Neural progenitor cell (in vitro differentiated cells): ENCODE results near the gene SLX4IP. TPM values are rescaled to one million over a fixed set of nuclear protein-coding genes. Genes with fewer than 3 reads are reported as not detected.

ENCODE experiments used
- DNase-seq: peaks from one replicate; pipeline ENCODE4 v3.0.0-alpha.2; 2016; ENCODE audit warnings: low spot score
- H2AFZ ChIP-seq: fragments of 200-600 bp; sonication (generic); replicated peaks from 2 replicates; pipeline ENCODE4 v1.6.1; 2016; ENCODE audit warnings: antibody characterized with exemption
- H3F3A ChIP-seq: fragments of 200-600 bp; sonication (generic); 2 replicates; pipeline ENCODE4 v1.6.1; 2016; ENCODE audit warnings: antibody characterized with exemption, low read depth
- H3K27ac ChIP-seq: fragments of 200-600 bp; sonication (generic); 2 replicates; pipeline ENCODE4 v1.5.1; 2016; ENCODE audit warnings: mild to moderate bottlenecking
- H3K27me3 ChIP-seq: fragments of 200-600 bp; sonication (generic); 2 replicates; pipeline ENCODE4 v1.6.1; 2016; ENCODE audit warnings: mild to moderate bottlenecking, moderate library complexity
- H3K36me3 ChIP-seq: fragments of 200-600 bp; sonication (generic); 2 replicates; pipeline ENCODE4 v1.5.1; 2016
- H3K4me1 ChIP-seq: fragments of 200-600 bp; sonication (generic); 2 replicates; pipeline ENCODE4 v1.6.1; 2016; ENCODE audit warnings: mixed run types
- H3K4me2 ChIP-seq: fragments of 200-600 bp; sonication (generic); 2 replicates; pipeline ENCODE4 v1.6.1; 2016
- H3K4me3 ChIP-seq: fragments of 200-600 bp; sonication (generic); 2 replicates; pipeline ENCODE4 v1.5.1; 2016
- H3K79me2 ChIP-seq: fragments of 200-600 bp; sonication (generic); 2 replicates; pipeline ENCODE4 v1.6.1; 2016; ENCODE audit warnings: low read depth
- H3K9ac ChIP-seq: fragments of 200-600 bp; sonication (generic); 2 replicates; pipeline ENCODE4 v1.6.1; 2016
- H3K9me3 ChIP-seq: fragments of 200-600 bp; sonication (generic); 2 replicates; pipeline ENCODE4 v1.5.1; 2016; ENCODE audit warnings: low read depth
- H4K20me1 ChIP-seq: fragments of 200-600 bp; sonication (generic); 2 replicates; pipeline ENCODE4 v1.6.1; 2016; ENCODE audit warnings: low read depth
- H3K27ac Mint-ChIP-seq: 3 replicates; pipeline ENCODE4 v1.8.0; 2021; ENCODE audit warnings: mixed read lengths
- H3K27me3 Mint-ChIP-seq: 2 replicates; pipeline ENCODE4 v1.8.0; 2022; ENCODE audit warnings: low read depth, mild to moderate bottlenecking, inconsistent platforms, moderate library complexity, mixed read lengths; ENCODE audit not compliant: insufficient read depth
- H3K36me3 Mint-ChIP-seq: 3 replicates; pipeline ENCODE4 v1.8.0; 2021; ENCODE audit warnings: mixed read lengths
- H3K4me1 Mint-ChIP-seq: 3 replicates; pipeline ENCODE4 v1.8.0; 2021; ENCODE audit warnings: mixed read lengths
- H3K4me3 Mint-ChIP-seq: 3 replicates; pipeline ENCODE4 v1.8.0; 2021; ENCODE audit warnings: mild to moderate bottlenecking, moderate library complexity, mixed read lengths
- H3K9me3 Mint-ChIP-seq: 3 replicates; pipeline ENCODE4 v1.8.0; 2020; ENCODE audit warnings: mixed read lengths
- EZH2 ChIP-seq: fragments of 200-600 bp; sonication (generic); IDR thresholded peaks from 2 replicates; pipeline ENCODE4 v1.6.1; 2017; ENCODE audit warnings: antibody characterized with exemption, mild to moderate bottlenecking, moderate library complexity
- EZH2phosphoT487 ChIP-seq: fragments of 200-600 bp; sonication (generic); IDR thresholded peaks from 2 replicates; pipeline ENCODE4 v1.6.1; 2017; ENCODE audit warnings: antibody characterized with exemption
- total RNA-seq: library from RNA; depleted of rRNA; stranded (reverse); fragments of >200 nt; gene quantifications from 2 replicates; pipeline ENCODE4 v1.2.3, GENCODE V29; 2015; ENCODE audit warnings: low replicate concordance
- TF ChIP-seq, protein P1 (sequence below): fragments of 200-600 bp; sonication (generic); IDR thresholded peaks from 2 replicates; pipeline ENCODE4 v1.5.1; 2017; ENCODE audit warnings: antibody characterized with exemption, mild to moderate bottlenecking

Gene SLX4IP
- total RNA-seq, 1 donor from 2014 or later: 9.5 TPM

DNA sequence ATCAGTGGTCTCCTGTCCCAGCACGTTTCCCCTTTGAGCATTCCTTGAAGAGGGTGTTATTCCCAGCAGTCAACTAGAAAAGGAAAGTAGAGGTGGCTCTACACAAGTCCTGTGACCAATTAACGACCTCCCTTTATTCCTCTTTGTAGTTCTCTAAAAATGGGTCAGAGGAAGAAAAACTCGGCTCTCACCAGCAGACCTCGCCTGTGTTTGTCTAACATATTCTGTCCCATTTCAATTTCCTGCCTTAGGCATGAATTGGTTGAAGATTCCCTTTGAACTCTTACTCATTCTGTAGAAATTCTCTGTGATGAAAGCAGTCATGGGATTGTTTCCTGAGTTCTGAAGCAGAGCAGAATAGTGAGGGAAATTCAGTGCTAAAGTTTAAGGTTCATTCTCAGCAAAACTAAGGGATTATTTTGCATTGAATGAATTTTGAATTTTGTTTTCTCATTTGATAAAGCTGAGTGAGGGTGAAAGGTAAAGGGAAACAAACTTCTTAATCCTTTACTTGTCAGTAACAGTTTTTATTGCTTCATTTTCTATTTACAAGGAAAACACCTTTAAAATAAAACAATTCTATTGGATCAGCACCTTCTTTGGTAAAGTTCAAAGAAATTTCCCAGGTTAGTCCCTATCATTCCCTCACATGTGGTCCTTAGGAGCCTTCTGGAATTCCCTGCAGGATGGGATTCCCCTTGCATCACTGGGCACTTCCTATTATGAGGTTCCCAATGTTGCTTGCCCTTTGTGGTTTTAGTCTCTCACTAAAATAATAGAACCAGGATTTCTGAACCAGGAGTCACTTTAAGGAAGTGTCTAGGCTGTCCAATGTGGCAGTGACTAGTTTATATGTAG, 105.8 kb downstream of the SLX4IP start:
- H3K4me1 ChIP-seq: peaks cover 44% of the 10 kb centered on the region
- Mint-ChIP-seq H3K9me3 (no peaks in the 10 kb centered on the region), H3K4me1 (peaks cover 34% of the 10 kb centered on the region), H3K4me3 (no peak overlapping the region), H3K36me3 (no peaks in the 10 kb centered on the region), H3K27ac (peak overlapping the region; percentile 58), H3K27me3 (peaks cover 2% of the 10 kb centered on the region)
- H2AFZ ChIP-seq: no peak overlapping the region
- H3K79me2 ChIP-seq: peaks cover 8% of the 10 kb centered on the region
- H3K36me3 ChIP-seq: no peaks in the 10 kb centered on the region
- peaks cover 27% of the 10 kb centered on the region for H3F3A ChIP-seq
- H3K4me3 ChIP-seq: no peak overlapping the region
- no peaks in the 10 kb centered on the region for H4K20me1 ChIP-seq
- H3K9me3 ChIP-seq: no peaks in the 10 kb centered on the region
- peak overlapping the region; percentile 48 for H3K27ac ChIP-seq
- H3K4me2 ChIP-seq: peak overlapping the region; percentile 17
- H3K9ac ChIP-seq: no peak overlapping the region
- no peaks in the 10 kb centered on the region for H3K27me3 ChIP-seq
- DNase-seq: no peak
- TF ChIP-seq EZH2 (no peak), EZH2phosphoT487 (no peak)
- TF ChIP-seq, protein P1, sequence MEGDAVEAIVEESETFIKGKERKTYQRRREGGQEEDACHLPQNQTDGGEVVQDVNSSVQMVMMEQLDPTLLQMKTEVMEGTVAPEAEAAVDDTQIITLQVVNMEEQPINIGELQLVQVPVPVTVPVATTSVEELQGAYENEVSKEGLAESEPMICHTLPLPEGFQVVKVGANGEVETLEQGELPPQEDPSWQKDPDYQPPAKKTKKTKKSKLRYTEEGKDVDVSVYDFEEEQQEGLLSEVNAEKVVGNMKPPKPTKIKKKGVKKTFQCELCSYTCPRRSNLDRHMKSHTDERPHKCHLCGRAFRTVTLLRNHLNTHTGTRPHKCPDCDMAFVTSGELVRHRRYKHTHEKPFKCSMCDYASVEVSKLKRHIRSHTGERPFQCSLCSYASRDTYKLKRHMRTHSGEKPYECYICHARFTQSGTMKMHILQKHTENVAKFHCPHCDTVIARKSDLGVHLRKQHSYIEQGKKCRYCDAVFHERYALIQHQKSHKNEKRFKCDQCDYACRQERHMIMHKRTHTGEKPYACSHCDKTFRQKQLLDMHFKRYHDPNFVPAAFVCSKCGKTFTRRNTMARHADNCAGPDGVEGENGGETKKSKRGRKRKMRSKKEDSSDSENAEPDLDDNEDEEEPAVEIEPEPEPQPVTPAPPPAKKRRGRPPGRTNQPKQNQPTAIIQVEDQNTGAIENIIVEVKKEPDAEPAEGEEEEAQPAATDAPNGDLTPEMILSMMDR: no peak

DNA sequence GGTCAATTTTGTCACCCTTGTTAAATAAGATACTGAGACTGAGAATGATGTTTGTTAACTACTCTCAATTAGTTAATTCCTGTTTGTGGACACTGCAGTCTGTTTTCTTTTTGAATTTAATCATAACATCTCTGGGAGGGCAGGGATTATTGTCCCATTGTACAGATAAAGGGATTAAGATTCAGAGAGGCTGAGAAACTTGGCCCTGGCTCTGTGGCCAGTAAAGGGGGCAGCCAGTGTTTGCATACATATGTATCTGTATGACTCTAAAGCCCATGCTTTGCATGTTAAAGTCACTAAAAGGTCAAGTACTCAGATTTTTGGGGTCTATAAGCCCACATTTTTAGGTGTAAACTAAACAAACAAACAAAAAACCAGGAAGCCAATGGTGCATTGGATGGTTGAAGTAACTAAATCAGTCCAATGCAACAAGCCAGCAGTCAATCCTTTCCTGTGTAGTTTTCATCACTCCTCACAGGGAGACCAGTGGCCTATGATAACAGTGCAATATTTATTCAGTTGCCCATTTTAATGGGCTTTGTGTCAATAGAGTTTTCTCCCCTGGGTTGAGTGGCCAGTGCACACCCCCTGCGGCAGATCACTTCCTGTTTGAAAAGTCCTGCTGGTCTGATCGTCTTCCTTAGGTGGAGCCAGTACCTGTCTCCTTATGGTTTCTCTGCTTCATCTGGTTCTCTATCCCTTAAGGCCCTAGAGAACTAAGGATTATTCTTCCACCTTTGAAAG, 106.7 kb downstream of the SLX4IP start:
- no peak overlapping the region for H3K4me2 ChIP-seq
- no peak for TF ChIP-seq EZH2phosphoT487
- TF ChIP-seq EZH2: no peak
- TF ChIP-seq, protein P1: no peak
- Mint-ChIP-seq H3K9me3 (no peaks in the 10 kb centered on the region), H3K27me3 (peaks cover 2% of the 10 kb centered on the region), H3K27ac (no peak overlapping the region), H3K4me3 (no peak overlapping the region), H3K4me1 (peaks cover 41% of the 10 kb centered on the region), H3K36me3 (no peaks in the 10 kb centered on the region)
- no peaks in the 10 kb centered on the region for H3K9me3 ChIP-seq
- H3K27ac ChIP-seq: no peak overlapping the region
- no peak overlapping the region for H2AFZ ChIP-seq
- H3K27me3 ChIP-seq: no peaks in the 10 kb centered on the region
- H3K4me1 ChIP-seq: peaks cover 44% of the 10 kb centered on the region
- H3F3A ChIP-seq: peaks cover 22% of the 10 kb centered on the region
- no peaks in the 10 kb centered on the region for H3K36me3 ChIP-seq
- DNase-seq: no peak
- no peaks in the 10 kb centered on the region for H4K20me1 ChIP-seq
- H3K9ac ChIP-seq: no peak overlapping the region
- H3K79me2 ChIP-seq: peaks cover 14% of the 10 kb centered on the region
- no peak overlapping the region for H3K4me3 ChIP-seq

DNA sequence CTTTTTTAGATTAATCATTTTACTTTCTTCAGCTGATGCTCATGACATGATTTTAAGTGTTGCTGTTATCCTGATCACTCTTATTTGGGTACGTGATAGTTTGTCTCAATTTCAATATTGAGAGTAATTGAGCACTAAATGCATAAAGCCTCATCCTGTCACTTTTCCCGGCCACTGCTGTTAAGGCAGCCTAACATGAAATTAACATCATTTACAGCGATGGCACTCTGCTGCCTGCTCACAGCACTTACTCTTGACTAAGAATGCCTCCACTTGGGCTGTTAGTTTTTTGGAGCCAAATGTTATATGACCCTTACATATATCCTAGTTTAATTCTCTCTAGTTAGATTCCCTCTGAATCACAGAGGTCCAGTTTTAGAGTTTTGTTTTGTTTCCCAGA, 107.3 kb downstream of the SLX4IP start:
- peaks cover 19% of the 10 kb centered on the region for H3F3A ChIP-seq
- H3K4me3 ChIP-seq: no peak overlapping the region
- H3K4me2 ChIP-seq: no peak overlapping the region
- peaks cover 44% of the 10 kb centered on the region for H3K4me1 ChIP-seq
- H3K9me3 Mint-ChIP-seq: no peaks in the 10 kb centered on the region
- H3K4me3 Mint-ChIP-seq: no peak overlapping the region
- H3K27ac ChIP-seq: no peak overlapping the region
- no peaks in the 10 kb centered on the region for H4K20me1 ChIP-seq
- no peaks in the 10 kb centered on the region for H3K36me3 ChIP-seq
- H3K9ac ChIP-seq: no peak overlapping the region
- no peak for TF ChIP-seq EZH2phosphoT487
- no peak for TF ChIP-seq EZH2
- TF ChIP-seq, protein P1: no peak
- no peak for DNase-seq
- peaks cover 2% of the 10 kb centered on the region for H3K27me3 Mint-ChIP-seq
- no peak overlapping the region for H2AFZ ChIP-seq
- no peaks in the 10 kb centered on the region for H3K27me3 ChIP-seq
- no peak overlapping the region for H3K27ac Mint-ChIP-seq
- peaks cover 10% of the 10 kb centered on the region for H3K79me2 ChIP-seq
- H3K36me3 Mint-ChIP-seq: no peaks in the 10 kb centered on the region
- H3K9me3 ChIP-seq: no peaks in the 10 kb centered on the region
- peaks cover 47% of the 10 kb centered on the region for H3K4me1 Mint-ChIP-seq
